DMS114 treated with DMSO at 0.1 percent for 48 hours (cell line): ENCODE measurements around the gene KCNH2.

Experiments
- DNase-seq: peaks from one replicate; lab custom pipeline; 2025; ENCODE audit not compliant: unreplicated experiment; lab: John Stamatoyannopoulos, UW

KCNH2 gene

DNA sequence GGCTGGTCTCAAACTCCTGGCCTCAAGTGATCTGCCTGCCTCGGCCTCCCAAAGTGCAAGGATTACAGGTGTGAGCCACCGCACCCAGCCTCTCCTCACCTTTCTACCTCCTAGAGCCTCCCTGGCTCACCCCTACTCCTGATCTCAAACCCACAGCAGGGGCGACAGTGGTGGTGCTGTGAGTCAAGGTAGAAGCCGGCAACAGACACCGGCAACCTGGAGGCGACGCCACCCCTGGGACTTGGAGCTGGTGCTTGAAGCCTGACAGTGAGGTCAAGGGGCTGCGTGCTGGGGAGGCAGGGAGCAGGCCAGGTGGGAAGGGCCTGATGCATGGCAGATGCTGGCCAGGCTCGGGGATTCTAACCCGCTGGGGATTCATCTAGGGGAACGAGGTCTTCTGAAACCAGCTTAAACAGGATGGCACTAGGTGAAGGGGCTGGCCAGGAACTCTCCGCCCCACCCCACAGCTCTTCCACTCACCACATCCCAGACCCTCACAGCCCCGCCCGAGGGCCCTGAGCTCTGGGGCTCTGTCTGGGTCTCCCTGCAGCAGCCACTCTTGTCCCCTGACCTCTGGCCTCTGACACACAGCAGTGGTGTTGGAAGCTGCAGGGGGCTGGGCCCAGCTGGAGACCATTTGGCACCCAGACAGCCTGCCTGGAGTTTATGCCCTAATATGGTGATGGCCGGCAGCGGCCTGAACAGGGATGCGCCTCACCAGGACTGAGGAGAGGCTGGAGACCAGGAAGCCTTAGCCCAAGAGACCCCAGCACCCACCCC lies 16.4 kb downstream of the KCNH2 start:
- DNase-seq, result no peak

DNA sequence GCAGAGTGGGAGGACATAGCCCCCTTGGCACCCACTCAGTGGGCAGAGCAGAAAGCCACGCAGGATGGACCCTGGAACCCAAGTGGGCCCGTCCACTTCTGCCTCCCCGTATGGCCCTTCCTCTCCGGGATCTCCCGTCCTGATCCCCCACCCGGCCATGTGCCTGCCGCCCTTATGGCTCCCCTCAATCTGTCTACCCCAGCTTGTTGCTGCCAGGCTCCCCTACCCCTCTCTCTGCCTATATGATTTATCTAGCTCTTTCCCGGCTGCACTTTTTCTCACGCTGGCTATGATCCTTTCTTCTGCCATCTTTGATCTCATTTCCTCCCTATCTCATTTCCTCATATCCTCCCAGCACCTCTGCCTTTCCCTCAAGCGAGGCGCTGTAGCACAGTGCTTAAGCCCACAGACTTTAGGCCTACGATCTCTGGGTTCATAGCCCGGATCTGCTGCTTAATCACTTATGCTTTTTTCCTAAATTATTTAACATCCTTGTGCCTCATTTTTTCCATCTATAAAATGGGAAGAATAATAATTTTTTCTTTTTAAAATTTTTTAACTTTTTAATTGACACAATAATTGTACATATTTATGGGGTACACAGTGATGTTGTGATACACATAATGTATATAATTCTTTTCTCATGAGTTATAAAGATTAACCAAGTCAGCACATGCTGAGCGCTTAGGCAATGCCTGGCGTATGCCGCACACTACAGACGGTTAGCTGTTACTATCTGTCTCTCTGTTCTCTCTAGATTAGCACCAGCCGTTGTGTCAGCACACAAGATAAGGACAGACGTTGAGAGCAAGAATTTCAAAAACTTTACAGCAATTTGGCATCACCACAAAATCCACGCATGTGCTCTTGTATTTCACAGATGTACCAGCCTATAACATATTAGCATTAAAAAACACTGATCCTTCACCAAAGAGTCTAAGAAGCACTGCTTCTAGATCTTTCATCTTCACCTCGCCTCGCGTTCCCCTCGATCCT lies 18.1 kb downstream of the KCNH2 start:
- DNase-seq, result no peak

DNA sequence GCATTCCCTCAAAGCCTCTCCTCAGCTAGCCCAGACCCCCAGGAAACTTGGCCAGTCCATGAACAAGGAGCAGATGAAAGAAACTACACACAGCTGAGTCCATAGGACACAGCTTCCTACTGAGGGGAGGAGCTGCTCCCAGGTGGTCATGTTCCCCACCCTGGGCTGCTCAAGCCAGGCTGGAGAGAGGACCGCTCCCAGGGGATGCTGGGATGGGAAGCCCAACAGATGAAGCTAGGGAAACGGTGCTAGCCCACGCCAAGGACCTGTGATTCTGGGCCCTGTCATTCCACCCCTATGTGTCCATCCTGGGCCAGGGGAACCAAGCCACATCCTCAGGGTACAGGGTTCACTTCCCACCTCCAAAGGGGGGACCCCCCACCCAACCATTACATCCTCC lies 19.0 kb downstream of the KCNH2 start:
- no peak for DNase-seq

DNA sequence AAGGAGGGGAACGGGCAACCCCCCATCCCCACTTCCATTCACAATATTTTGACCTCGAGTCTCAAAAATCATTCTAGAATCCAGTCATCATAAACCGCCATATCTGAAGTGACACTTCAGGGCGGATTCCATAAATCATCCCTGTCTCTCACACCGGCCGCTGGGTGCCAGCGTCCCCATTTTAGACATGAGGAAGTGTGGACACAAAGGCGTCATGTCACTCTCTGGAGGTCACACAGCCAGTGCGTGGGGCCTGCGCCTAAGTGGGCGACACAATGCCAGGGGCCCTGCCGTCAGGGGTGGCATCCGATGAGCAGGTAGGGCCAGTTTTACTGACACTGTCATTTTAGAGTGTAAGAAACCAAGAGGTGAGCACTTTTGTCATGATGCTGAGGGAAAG lies 19.5 kb downstream of the KCNH2 start:
- DNase-seq, result no peak

DNA sequence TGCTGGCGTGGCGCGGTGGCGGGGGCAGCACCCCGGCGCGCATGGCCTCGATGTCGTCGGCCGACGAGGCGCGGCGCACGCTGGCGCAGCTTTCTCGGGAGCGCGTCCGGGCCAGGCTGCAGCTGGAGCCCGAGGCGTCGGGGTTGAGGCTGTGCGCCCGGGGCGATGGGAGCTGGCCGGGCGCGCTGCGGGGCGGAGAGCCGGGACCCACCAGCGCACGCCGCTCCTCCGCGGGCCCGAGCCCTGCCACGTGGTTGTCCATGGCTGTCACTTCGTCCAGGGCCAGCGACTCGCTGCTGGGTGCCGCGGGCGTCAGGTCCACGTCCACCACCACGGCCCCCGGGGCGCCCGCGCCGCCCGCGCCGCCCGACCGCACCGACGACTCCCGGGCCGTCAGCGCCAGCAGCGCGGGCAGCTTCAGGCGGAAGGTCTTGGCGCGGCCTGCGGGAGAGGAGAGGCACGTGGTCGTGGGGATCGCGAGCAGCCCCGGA lies 20.0 kb downstream of the KCNH2 start:
- DNase-seq, result no peak

DNA sequence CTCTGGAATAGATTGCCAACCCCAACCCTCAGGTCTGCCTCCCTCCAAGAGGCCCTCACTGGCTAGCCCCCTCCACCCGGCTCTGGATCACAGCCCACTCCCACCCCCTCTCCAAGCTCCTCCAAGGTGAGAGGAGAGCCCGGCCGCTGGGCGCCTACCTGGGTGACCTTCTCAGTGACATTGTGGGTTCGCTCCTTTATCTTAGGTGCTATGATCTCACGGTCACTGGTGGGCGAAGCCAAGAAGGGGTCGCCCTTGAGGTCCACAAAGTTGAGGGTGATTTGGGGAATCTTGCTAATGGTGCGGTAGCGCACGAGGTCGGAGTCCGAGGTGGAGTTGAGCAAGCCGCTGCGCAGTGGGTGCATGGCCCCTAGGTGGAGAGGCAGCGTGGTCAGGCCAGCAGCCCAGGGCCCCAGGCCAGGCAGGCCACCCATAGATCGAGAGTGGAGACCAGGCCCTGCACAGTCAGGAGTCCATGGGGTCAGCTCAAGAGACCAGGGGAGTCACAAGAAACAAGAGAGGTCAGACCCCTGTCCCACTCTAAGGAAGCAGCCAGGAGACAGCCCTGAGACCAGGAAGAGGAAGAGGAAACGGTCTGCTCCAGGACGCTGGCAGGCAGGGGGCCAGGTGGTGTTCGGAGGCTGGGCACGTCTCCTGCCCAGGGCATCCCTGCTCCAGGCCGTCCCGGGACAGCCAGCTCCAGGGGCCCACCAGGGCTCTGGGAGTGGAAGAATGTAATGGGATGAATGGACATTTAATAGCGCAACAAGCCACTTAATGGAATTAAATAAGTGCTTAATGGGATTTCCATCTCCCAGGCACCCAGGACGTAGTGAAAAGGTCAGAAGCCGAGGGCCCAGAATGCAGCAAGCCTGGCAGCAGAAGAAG lies 20.7 kb downstream of the KCNH2 start:
- no peak for DNase-seq

DNA sequence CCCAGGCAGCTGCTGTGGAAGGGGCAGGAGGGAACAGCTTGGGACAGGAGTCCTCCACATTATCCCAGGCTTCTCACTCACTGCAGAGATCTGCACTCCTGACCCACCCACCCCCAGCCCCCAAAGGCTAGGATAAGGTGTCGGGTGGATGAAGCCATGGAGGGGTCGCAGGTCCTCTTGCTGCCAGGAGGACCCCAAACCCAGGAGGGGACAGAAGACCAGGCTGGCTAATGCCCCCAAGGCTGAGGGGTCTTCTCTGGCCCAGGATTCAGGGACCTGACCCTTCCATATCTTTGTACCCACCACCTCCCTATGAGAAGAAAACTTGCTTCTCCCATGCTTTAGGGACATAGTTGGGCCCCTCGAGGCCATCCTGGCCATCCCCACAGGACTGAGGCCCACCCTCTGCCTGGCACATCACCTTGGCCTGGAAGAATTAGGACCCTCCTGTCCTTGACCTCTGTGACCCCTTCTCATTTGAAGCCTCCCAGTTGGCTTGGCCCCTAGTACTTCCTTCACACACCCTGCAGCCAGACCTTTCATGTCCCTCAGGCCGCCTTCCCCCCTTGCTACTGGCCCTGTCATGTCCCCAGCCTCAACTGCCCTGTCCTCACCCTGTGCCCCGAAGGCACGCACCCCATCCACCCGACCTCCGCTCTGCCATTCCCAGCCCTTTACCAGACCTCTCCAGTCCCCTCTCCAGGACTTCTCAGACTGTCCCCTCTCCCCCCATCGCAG lies 21.6 kb downstream of the KCNH2 start:
- DNase-seq, result no peak

DNA sequence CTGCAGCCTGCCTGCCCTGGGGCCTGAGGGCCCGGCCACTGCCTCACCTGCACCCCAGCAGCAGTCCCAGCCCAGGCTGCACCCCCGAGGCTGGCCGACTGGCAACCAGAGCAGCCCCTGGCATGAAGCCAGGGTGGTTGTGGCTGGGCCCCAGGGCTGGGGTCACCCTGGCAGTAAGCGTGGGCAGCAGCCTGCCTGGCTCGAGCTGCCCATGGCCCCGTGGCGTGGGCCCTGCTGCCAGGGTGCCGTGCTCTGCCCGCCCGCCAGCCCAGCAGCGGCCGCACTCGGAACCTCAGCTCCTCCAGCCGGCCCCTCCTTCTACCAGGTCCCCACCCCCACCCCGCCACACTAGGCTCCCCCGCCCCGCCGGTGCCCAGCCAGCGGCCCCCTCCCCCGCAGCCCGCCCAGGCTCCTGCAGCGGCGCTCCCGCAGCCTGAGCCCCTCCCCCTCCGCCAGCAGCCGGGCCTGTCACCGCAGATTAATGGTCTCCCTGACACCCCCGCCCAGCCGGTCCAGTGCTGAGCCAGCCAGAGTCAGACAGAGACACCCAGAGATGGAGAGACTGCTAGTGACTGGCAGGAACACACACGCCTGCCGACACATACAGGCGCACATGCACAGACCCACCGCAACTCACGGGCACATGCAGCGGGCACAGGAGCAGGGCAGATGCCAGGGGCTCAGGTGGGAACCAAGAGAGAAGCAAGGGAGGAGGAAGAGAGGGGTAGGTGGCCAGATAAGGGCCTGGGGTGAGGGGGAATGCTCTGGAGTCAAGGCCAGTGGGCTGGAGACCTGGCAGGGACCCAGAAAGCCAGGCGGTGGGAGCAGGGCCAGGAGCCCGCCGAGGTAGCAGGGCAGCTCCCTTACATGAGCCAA lies 22.4 kb downstream of the KCNH2 start:
- DNase-seq, result no peak

DNA sequence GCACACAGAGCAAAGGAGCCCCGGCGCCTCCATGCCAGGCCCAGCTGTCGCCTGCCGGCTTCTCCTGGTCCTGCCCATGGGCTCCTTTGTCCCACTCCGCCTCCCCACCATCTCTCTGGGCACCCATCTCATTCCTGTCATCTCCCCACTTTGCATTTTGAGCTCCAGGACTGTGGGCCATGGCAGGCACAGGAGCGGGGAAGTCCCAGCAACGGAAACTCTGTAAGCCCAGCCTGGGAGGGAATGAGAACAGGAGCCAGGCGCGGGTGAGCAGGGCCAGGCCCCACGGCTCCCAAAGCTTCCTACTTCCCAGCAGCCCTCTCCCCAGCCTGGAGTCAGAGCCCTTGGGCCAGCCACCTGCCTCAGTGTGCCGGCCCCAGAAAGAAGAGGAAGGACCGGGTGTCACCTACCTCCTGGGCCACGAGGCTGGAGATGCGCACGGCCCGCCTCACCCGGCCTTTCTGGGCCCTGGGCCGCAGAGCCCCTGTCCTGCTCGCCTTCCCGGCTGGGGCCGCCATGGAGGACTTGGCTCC lies 23.1 kb downstream of the KCNH2 start:
- DNase-seq, result no peak

DNA sequence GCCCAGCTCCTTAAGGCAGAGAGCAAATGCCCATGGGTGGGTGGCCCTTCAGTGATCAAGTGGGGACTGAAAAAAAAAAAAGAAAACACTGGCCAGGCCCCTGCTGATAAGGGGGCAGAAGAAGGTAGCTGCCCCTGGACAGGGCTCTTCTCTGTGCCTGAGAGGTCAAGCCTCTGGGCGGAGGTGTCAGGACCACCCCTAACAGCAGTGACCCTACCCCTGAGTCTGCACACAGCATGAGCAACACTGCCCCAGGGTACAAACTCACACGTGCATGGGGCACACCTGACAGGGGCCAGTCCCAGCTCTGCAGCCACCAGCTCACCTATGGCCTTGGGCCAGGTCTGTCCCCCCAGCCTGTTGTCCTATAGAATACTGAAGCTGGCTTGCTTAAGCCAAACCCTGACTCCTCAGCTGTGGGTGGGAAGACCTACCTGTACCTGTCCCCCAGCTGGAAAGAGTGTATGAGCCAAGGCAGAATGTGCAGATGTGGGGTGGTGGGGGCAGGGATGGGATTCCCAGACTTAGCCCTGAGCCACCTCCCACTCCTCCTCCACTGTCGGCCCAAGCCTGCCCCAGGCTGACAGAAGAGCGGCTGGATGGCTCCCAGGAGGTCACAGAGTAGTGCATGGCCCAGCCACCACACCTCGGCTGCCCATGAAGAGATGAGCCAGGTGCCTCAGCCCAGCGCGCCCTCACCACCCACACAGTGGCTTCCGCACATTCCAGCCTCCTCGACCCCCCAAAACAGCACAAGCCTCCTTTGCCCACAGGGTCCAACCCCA lies 23.7 kb downstream of the KCNH2 start:
- DNase-seq, result no peak

DNA sequence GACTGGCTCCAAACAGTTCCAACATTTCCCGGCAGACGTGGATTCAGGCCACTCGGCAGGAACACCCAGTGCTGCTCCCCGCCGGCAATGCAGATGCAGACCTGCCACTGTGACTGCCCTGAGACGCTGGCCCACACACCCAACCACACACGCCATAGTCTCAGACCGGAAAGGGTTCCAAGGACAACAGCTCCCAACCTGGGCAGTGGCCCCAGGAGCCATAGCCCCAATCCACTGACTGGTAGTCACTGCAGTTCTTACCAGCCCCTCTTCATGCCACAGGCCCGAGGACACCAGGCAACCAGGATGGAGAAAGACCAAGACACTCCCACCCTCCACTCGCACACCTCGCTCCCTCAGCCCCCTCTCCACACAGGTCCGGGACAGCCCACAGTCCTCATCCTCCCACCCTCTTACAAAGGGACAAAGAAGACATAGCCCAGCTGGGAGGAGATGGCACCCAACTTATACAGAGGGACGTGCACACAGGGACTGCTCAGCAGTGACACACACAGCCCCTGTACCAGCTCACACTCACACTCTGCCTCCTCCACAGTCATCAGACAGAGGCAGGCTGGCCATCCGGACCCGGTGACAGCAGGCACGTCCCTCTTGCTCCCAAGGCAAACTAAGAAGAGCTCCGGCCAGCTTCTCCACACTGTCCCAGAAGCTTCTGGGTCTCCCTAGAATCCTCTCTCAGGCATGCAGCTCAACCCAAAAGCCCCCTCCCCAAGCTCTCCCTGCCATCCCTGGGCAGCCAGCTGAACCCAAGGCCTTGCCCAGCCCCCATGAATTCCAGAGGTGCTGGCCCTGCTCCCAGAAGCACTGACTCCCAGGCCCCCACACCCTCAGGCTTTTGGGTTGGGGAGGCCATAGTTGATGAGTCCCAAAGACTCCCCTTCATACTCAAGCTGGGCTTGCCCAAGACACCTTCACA lies 24.8 kb downstream of the KCNH2 start:
- DNase-seq, result no peak

DNA sequence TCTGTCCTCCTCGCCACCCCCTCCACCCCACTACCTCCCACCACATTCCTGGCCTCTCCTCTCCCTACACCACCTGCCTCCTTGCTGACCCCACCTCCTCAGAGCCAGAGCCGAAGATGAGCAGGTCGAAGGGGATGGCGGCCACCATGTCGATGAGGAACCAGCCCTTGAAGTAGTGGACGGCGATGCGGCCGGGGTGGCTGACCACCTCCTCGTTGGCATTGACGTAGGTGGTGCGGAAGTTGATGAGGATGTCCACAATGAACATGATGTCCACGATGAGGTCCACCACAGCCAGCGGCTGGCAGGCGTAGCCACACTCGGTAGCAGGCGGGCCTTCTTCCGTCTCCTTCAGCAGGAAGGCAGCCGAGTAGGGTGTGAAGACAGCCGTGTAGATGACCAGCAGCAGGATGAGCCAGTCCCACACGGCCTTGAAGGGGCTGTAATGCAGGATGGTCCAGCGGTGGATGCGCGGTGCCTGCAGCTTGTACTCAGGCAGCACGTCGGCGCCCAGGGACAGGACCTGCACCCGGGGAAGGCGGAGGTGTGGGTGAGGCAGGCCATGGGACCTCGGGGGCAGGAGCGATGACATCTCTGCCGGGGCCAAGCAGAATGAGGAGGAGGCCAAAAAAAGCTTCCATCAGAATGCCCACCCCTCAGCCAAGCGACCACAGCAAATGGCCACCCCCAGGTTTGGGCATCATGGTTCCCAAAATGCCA lies 25.6 kb downstream of the KCNH2 start:
- no peak for DNase-seq

DNA sequence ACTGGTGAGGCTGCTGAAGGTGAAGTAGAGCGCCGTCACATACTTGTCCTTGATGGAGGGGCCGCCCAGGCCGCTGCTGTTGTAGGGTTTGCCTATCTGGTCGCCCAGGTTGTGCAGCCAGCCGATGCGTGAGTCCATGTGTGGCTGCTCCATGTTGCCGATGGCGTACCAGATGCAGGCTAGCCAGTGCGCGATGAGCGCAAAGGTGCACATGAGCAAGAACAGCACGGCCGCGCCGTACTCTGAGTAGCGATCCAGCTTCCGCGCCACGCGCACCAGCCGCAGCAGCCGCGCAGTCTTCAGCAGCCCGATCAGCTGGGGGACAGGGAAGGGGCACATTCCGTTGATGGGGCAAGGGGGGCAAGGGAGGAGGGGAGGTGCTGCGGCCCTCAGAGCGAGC lies 26.6 kb downstream of the KCNH2 start:
- no peak for DNase-seq

DNA sequence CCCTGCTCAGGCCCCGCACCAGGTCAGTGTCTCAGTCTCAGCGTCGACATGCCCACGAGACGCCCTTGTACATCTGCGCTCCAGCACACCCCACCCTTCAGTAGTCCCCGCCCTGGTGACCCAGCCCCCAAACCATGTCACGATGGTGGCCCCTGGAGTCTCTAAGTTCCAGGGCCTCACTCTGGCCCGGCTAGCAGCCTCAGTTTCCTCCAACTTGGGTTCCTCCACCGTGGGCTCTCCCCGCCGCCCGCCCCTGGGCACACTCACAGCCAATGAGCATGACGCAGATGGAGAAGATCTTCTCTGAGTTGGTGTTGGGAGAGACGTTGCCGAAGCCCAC lies 27.0 kb downstream of the KCNH2 start:
- no peak for DNase-seq

DNA sequence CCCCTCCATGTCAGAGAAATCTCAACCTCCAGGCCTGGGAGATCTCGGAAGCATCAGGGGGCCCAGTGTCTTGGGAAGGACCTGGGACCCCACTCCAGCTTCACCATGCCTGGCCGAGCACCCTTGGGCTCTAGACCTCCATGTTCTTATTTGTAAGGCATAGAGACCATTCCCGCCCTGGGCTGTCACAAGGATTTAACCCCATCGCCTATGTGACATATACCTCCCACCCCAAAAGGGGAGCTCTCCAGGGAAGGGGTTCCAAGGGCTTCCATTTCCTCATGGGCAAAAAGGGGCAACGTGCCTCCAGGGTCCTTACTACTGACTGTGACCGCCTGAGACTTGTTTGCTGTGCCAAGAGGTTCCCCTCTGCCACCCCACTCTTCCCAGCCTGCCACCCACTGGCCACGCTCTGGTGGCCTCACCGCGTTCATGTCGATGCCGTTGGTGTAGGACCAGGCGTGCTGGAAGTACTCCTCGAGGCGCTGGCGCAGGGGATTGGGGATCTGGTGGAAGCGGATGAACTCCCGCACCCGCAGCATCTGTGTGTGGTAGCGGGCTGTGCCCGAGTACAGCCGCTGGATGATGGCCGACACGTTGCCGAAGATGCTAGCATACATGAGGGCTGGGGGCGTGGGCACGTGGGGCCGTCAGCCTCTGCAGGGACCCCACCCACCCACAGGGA lies 27.5 kb downstream of the KCNH2 start:
- no peak for DNase-seq

DNA sequence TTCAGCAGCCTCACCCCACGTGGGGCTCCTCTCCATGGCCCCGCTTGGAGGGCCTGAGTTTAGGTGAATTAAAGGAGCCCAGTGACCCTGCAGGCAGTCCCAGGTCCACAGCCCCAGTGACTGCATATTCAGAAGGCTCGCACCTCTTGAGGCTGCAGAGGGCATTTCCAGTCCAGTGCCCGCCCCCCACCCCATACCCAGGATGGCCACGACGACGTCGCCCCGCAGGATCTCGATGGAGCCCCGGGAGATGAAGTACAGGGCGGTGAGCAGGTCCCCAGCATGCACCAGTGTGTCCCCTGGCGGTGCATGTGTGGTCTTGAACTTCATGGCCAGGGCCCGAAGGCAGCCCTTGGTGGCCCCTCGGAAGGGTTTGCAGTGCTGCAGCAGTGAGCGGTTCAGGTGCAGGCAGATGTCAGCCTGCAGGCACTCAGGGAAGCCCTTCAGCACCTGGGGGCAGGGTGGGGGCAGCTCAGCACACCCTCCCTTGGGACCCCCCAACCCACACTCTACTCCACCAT lies 28.1 kb downstream of the KCNH2 start:
- no peak for DNase-seq
